ENCODE measurements around the gene FBL.

Gene FBL

GRCh38 chr19:39824143-39825092, 21.8 kb downstream of the FBL start:
- H3K4me3 ChIP-seq (ENCODE audit: low read length), result no peak overlapping the region
- no peak for TF ChIP-seq EZH2phosphoT487 (IDR thresholded peaks at IDR 0.05; ENCODE audit: low read depth)
- no peak overlapping the region for H3K9ac ChIP-seq (ENCODE audit: low read length)
- H4K20me1 ChIP-seq (ENCODE audit: insufficient read depth, low read length), result no peaks in the 10 kb centered on the region
- no peaks in the 10 kb centered on the region for H3K4me1 ChIP-seq (ENCODE audit: low read length)
- H2AFZ ChIP-seq (ENCODE audit: low read depth, low read length), result no peak overlapping the region
- H3K27me3 ChIP-seq (ENCODE audit: low read depth, low read length), result no peaks in the 10 kb centered on the region
- H3K27ac ChIP-seq (ENCODE audit: low read length), result no peak overlapping the region
- no peaks in the 10 kb centered on the region for H3K9me3 ChIP-seq (ENCODE audit: insufficient read depth, low read length)
- no peaks in the 10 kb centered on the region for H3K79me2 ChIP-seq (ENCODE audit: low read length)
- no peak overlapping the region for H3K4me2 ChIP-seq (ENCODE audit: low read length)
- peaks cover 49% of the 10 kb centered on the region for H3K36me3 ChIP-seq (replicated peaks; ENCODE audit: low read depth, low read length)

GRCh38 chr19:39823686-39824085, 22.5 kb downstream of the FBL start:
- TF ChIP-seq CTCF (IDR thresholded peaks at IDR 0.05; ENCODE audit: low read depth, low read length), result no peak
- Histone ChIP-seq H2AFZ (ENCODE audit: low read depth, low read length) (no peak overlapping the region), H3K4me3 (ENCODE audit: low read length) (no peak overlapping the region), H4K20me1 (ENCODE audit: insufficient read depth, low read length) (no peaks in the 10 kb centered on the region), H3K27ac (ENCODE audit: low read length) (no peak overlapping the region), H3K9me3 (ENCODE audit: insufficient read depth, low read length) (no peaks in the 10 kb centered on the region), H3K4me2 (ENCODE audit: low read length) (no peak overlapping the region), H3K9ac (ENCODE audit: low read length) (no peak overlapping the region), H3K36me3 (replicated peaks; ENCODE audit: low read depth, low read length) (peaks cover 44% of the 10 kb centered on the region), H3K4me1 (ENCODE audit: low read length) (peaks cover 6% of the 10 kb centered on the region), H3K79me2 (ENCODE audit: low read length) (no peaks in the 10 kb centered on the region), H3K27me3 (ENCODE audit: low read depth, low read length) (no peaks in the 10 kb centered on the region)

GRCh38 chr19:39820696-39821095, 25.5 kb downstream of the FBL start:
- Histone ChIP-seq H3K9ac (ENCODE audit: low read length) (no peak overlapping the region), H2AFZ (ENCODE audit: low read depth, low read length) (no peak overlapping the region), H4K20me1 (ENCODE audit: insufficient read depth, low read length) (no peaks in the 10 kb centered on the region), H3K4me3 (ENCODE audit: low read length) (no peak overlapping the region), H3K79me2 (ENCODE audit: low read length) (no peaks in the 10 kb centered on the region), H3K4me2 (ENCODE audit: low read length) (no peak overlapping the region), H3K27ac (ENCODE audit: low read length) (no peak overlapping the region), H3K36me3 (replicated peaks; ENCODE audit: low read depth, low read length) (peaks cover 39% of the 10 kb centered on the region), H3K27me3 (ENCODE audit: low read depth, low read length) (no peaks in the 10 kb centered on the region), H3K4me1 (ENCODE audit: low read length) (peaks cover 10% of the 10 kb centered on the region), H3K9me3 (ENCODE audit: insufficient read depth, low read length) (no peaks in the 10 kb centered on the region)
- TF ChIP-seq EZH2phosphoT487 (IDR thresholded peaks at IDR 0.05; ENCODE audit: low read depth) (no peak), CTCF (IDR thresholded peaks at IDR 0.05; ENCODE audit: low read depth, low read length) (no peak)

GRCh38 chr19:39819786-39820185, 26.4 kb downstream of the FBL start:
- Histone ChIP-seq H4K20me1 (ENCODE audit: insufficient read depth, low read length) (no peaks in the 10 kb centered on the region), H3K9me3 (ENCODE audit: insufficient read depth, low read length) (no peaks in the 10 kb centered on the region), H3K27ac (ENCODE audit: low read length) (no peak overlapping the region), H3K36me3 (replicated peaks; ENCODE audit: low read depth, low read length) (peaks cover 30% of the 10 kb centered on the region), H2AFZ (ENCODE audit: low read depth, low read length) (no peak overlapping the region), H3K4me3 (ENCODE audit: low read length) (no peak overlapping the region), H3K9ac (ENCODE audit: low read length) (no peak overlapping the region), H3K27me3 (ENCODE audit: low read depth, low read length) (no peaks in the 10 kb centered on the region), H3K4me1 (ENCODE audit: low read length) (peaks cover 10% of the 10 kb centered on the region), H3K4me2 (ENCODE audit: low read length) (no peak overlapping the region), H3K79me2 (ENCODE audit: low read length) (no peaks in the 10 kb centered on the region)
- TF ChIP-seq EZH2phosphoT487 (IDR thresholded peaks at IDR 0.05; ENCODE audit: low read depth), result no peak
- no peak for TF ChIP-seq CTCF (IDR thresholded peaks at IDR 0.05; ENCODE audit: low read depth, low read length)
